ENCODE results near the gene AGPAT3. TPM values are rescaled to one million over a fixed set of nuclear protein-coding genes. Genes with fewer than 3 reads are reported as not detected.

AGPAT3 gene
- total RNA-seq, 1 donor from 2014 or later, result 25.8 TPM

GRCh38 chr21:43953021-43953420 lies 88.0 kb downstream of the AGPAT3 start:
- no peak for DNase-seq (ENCODE audit: low read depth)

- DNase-seq (ENCODE audit: low read depth), result no peak
Observed at GRCh38 chr21:43954042-43954441, 89.0 kb downstream of the AGPAT3 start.

- no peak for DNase-seq (ENCODE audit: low read depth)
Observed at GRCh38 chr21:43954896-43955295, 89.9 kb downstream of the AGPAT3 start.

GRCh38 chr21:43956019-43956669 lies 91.1 kb downstream of the AGPAT3 start:
- no peak for DNase-seq (ENCODE audit: low read depth)

GRCh38 chr21:43956670-43957035 lies 91.6 kb downstream of the AGPAT3 start:
- DNase-seq (ENCODE audit: low read depth), result no peak

- no peak for DNase-seq (ENCODE audit: low read depth)
Observed at GRCh38 chr21:43957128-43957571, 92.1 kb downstream of the AGPAT3 start.

- DNase-seq (ENCODE audit: low read depth), result no peak
Observed at GRCh38 chr21:43957611-43958362, 92.8 kb downstream of the AGPAT3 start.

- no peak for DNase-seq (ENCODE audit: low read depth)
Observed at GRCh38 chr21:43958364-43959158, 93.5 kb downstream of the AGPAT3 start.

- no peak for DNase-seq (ENCODE audit: low read depth)
Observed at GRCh38 chr21:43959231-43960116, 94.5 kb downstream of the AGPAT3 start.

- no peak for DNase-seq (ENCODE audit: low read depth)
Observed at GRCh38 chr21:43961382-43961909, 96.4 kb downstream of the AGPAT3 start.

- no peak for DNase-seq (ENCODE audit: low read depth)
Observed at GRCh38 chr21:43965911-43966585, 101.0 kb downstream of the AGPAT3 start.

- DNase-seq (ENCODE audit: low read depth), result no peak
Observed at GRCh38 chr21:43966946-43967512, 102.0 kb downstream of the AGPAT3 start.

GRCh38 chr21:43967981-43968380 lies 103.0 kb downstream of the AGPAT3 start:
- DNase-seq (ENCODE audit: low read depth), result no peak

GRCh38 chr21:43968410-43969114 lies 103.5 kb downstream of the AGPAT3 start:
- no peak for DNase-seq (ENCODE audit: low read depth)

- DNase-seq (ENCODE audit: low read depth), result no peak
Observed at GRCh38 chr21:43969115-43969444, 104.1 kb downstream of the AGPAT3 start.

- DNase-seq (ENCODE audit: low read depth), result no peak
Observed at GRCh38 chr21:43970551-43970950, 105.5 kb downstream of the AGPAT3 start.

GRCh38 chr21:43971201-43971991 lies 106.4 kb downstream of the AGPAT3 start:
- DNase-seq (ENCODE audit: low read depth), result peak; percentile 32

GRCh38 chr21:43971992-43972255 lies 106.9 kb downstream of the AGPAT3 start:
- no peak for DNase-seq (ENCODE audit: low read depth)
